Measurements from ENCODE around the gene KCNIP2.
A peak's percentile ranks its signal among the peaks of the same experiment; 100 is the strongest.

KCNIP2 gene

DNA sequence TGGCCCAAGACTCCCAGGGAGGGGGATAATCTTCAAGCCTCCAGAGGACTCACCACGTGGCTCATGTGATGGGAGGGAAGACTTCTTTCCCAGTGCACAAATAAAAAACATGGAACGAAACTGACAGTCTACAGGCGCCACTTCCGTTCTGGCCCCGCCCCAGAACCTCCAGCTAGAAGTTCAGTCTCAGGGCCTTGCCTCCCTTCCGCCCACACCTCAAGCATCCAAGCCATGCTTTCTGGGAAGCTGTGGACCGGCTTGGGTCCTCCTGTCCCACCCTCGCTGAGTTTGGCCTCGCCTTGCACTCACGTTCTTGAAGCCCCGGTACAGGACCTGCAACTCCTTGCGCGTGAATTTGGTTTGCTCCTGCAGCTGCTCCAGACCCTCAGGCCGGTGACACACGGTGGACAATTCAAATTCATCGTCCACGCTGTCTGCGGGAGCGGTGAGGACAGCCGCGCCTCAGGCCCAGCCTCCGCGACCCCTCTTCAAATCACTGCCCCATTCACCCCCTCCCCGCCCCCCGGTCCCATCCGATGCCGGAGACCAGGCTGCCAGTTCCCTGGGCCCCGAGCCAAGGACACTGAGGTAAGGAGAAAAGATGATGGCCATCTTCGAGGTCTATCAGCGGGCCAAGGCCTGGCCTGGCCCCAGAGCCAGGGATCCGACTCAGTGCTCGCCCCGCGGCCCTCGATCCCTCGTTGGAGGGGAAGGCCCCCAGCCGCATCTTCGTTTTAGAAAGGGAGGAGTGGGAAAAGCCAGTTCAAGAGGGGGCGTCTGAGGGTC is 14.6 kb downstream of the KCNIP2 start:
- in situ Hi-C loops (cut with MboI; ENCODE audit: low sequenced_read_pairs), result no loop called here
- H3K4me3 ChIP-seq, result no peak overlapping the region
- H3K9me3 ChIP-seq, result no peaks in the 10 kb centered on the region
- H3K4me1 ChIP-seq, result peaks cover 5% of the 10 kb centered on the region
- DNase-seq (ENCODE audit: low spot score in 2 of 2), result no peak
- no peaks in the 10 kb centered on the region for H3K27me3 ChIP-seq (ENCODE audit: low read depth)
- no peaks in the 10 kb centered on the region for H3K36me3 ChIP-seq (replicated peaks)

DNA sequence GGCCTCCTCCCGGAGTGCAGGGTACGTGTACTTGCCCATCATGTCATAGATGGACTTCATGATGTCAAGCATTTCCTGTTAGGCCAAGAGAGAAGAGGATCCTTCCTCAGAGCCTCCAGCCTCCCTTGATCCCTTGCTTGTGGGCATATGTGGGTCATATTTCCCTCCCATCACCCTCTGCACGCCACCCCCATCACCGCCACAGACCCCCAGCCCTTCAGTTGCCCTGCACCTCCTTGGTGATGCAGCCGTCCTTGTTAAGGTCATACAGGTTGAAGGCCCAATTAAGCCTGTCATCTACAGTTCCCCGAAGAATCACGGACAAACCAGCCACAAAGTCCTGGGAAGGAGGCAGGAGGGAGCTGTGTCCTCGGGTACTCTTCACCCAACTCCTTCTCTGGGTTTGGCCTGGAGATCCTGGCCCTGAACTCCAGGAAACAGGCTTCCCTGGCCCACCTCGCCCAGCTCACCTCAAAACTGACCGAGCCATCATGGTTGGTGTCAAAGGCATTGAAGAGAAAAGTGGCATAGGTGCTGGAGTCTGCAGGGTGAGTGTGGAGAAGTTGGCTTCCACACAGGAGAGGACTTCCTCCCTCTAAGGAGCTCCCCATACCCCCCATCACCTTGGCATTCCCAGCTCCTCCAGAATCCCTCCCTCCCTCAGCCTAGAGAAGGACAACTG is 15.5 kb downstream of the KCNIP2 start:
- no peak overlapping the region for H3K4me3 ChIP-seq
- in situ Hi-C loops (cut with MboI; ENCODE audit: low sequenced_read_pairs), result no loop called here
- H3K9me3 ChIP-seq, result no peaks in the 10 kb centered on the region
- H3K27me3 ChIP-seq (ENCODE audit: low read depth), result no peaks in the 10 kb centered on the region
- H3K4me1 ChIP-seq, result peaks cover 5% of the 10 kb centered on the region
- H3K36me3 ChIP-seq (replicated peaks), result no peaks in the 10 kb centered on the region
- no peak for DNase-seq (ENCODE audit: low spot score in 2 of 2)

DNA sequence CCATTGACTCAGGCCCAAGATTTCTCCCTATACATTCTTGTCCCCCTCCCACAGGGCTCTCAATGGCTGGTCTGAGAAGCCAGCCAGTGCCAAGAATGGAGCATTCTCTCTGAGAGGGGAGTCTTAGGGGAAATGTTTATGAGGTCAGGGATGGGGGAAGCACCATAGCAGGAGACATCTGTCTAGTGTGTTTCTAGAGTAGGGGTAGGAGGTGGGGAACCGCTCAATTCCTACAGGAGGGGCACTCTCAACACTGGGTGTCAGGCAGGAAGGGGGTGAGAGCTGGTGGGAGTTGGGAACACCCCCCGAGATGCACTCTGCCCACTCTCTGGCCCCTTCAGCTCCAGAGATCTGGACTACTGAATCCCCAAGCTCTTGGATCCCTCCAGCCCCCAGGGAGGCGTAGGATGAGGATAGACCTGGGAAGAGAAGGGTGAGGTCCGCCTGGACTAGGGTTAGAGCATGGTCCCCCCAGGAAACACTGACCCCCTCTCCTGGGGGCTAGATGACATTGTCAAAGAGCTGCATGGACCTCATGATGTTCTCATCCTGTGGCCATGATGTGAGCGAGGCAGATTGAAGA is 16.7 kb downstream of the KCNIP2 start:
- Histone ChIP-seq H3K9me3 (no peaks in the 10 kb centered on the region), H3K27me3 (ENCODE audit: low read depth) (no peaks in the 10 kb centered on the region), H3K36me3 (replicated peaks) (no peaks in the 10 kb centered on the region), H3K4me1 (peaks cover 5% of the 10 kb centered on the region), H3K4me3 (no peak overlapping the region)
- no peak for DNase-seq (ENCODE audit: low spot score in 2 of 2)
- in situ Hi-C loops (cut with MboI; ENCODE audit: low sequenced_read_pairs), result no loop called here

DNA sequence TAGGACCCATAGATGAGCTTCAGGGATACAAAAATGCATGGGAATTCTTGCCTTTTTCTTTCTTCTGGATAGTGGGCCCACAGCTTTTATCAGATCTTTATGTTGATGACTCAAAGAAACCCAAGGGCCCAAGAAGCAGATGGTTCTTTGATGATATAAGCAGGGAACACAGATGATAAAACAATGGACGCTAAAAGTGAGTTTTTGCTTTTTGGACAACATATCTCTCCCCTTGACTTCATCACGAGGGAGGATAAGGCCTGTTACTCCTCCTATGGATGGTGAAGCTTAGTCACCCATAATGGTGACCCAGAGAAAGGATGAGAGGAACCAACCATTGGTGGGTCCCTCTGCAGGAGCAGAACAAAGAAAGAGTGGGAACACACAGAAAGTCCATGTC is 18.9 kb downstream of the KCNIP2 start:
- Histone ChIP-seq H3K4me3 (no peak overlapping the region), H3K9me3 (no peaks in the 10 kb centered on the region), H3K36me3 (replicated peaks) (no peaks in the 10 kb centered on the region), H3K27me3 (ENCODE audit: low read depth) (no peaks in the 10 kb centered on the region), H3K4me1 (no peaks in the 10 kb centered on the region)
- no peak for DNase-seq (ENCODE audit: low spot score in 2 of 2)
- in situ Hi-C loops (cut with MboI; ENCODE audit: low sequenced_read_pairs), result no loop called here

DNA sequence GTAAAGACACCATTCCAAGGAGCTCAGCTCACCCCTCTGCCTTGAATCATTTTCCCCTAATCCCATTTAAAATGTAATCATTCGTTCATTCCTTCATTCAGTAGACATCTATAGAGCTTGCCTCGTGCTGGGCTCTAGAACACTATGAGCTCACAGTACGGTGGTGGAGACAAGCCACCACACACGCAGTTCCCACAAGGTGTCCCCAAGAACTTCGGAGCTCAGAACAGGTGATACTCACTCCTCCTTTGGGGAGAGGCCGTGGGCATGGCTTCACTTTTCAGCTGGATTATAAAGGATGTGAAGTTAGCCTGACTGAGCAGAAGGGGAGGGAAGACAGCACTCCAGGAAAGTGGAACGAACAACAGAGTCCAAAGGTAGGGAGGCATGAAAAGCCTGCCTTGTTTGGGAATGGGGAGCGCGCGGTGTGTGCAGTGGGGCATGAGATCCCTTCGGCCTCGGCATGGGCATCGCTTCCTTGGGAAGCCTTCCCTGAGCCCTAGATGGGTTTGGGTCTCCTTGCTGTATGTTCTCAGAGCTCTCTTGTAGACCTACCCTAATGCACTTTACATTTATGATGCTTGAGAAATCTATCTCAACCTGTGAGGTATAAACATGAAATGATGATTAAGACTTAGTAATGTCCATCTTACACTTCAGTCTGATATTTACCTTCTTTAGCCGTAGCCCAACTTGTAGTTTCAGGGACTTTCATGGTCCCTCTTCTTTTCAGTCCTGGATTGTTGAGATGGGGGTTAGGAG is 24.5 kb downstream of the KCNIP2 start:
- Histone ChIP-seq H3K9me3 (no peaks in the 10 kb centered on the region), H3K4me3 (peak overlapping the region; percentile 74), H3K36me3 (replicated peaks) (no peaks in the 10 kb centered on the region; the same call in 1 of the 2 replicates), H3K27me3 (ENCODE audit: low read depth) (no peaks in the 10 kb centered on the region), H3K4me1 (peaks cover 4% of the 10 kb centered on the region)
- DNase-seq (ENCODE audit: low spot score in 2 of 2), result no peak
- in situ Hi-C loops (cut with MboI; ENCODE audit: low sequenced_read_pairs), result no loop called here

DNA sequence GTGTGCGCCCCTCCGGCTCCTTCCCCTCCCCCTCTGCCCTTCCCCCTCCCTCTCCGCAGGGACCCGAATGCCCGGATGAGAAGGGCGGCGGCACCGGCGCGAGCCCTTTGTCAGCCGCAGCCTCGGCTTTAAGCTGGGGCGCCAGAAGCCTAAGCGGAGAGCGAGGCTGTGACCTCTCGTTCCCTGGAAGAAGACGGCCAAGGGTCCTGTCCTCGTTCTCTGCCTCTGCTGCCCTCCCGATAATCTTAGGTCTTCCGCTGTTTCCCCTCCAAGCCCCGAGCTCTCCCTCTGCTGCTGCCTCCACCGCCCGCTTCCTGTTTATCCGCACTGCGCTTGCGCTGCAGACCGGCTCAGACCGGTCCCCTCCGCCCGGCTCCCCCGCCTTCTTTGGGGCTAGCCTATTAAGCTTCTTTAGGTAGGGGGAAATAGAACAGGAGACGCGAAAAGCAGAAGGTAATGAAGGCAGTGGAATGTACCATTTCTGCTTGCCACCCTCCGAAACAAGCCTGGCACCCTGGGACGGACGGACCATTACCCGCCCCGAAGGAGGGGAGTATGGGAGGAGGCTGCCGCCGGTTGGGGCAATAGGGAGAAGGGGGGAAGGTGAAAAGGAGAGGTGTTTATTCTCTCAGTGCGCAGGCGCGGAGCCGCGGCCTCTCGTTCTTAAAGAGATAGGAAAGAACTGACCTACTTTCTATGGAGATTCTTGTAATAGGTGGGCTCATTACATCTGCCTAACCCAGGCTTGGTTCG is 25.3 kb downstream of the KCNIP2 start, which contains the start of gene OGA:
OGA (minus strand) TSS at position 326 of the 753 bp plus-strand sequence. CDS start 422 bp downstream, outside the sequence.
- in situ Hi-C loops (cut with MboI; ENCODE audit: low sequenced_read_pairs), result no loop called here
- H3K36me3 ChIP-seq (replicated peaks), result peaks cover 2% of the 10 kb centered on the region
- no peaks in the 10 kb centered on the region for H3K27me3 ChIP-seq (ENCODE audit: low read depth)
- no peaks in the 10 kb centered on the region for H3K9me3 ChIP-seq
- peaks cover 9% of the 10 kb centered on the region for H3K4me1 ChIP-seq
- H3K4me3 ChIP-seq, result peak within 1 kb of the TSS; percentile 74
- peak; percentile 99 for DNase-seq (ENCODE audit: low spot score in 2 of 2)

DNA sequence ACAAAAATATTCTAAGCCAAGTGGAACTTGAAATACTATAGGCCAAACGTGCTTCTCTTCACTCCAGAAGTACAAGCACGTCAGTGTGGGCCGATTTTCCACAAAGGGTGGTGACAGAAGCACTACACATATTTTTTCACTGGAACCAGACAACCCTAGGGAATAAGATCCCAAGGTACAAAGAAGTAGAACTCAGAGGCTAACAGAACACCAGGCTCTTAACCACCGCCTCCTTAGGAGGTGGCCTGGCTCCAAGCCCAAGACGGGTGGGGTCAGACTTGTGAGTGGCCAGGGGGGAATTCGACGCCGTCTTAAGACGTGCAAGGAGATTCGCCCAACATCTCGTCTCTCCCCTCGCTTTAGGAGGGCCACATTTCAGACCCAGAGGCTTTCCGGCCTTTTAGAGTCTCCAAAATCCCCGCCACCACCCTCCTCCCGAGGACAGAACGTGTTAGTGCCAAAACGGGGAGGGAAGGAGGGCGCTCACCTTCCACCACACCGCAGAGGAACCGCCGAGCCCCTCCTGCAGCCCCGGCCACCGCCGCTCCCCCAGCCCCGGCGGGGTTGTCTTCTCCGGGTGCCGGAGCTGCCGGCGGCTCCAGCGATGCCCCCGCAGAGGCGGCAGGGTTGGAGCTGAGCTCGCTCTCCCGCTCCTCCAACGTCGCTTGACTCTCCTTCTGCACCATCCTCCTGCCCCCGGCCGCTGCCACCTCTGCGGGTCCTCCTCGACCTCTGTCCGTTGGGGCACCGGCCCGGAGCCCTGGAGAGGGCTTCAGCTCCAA is 26.1 kb downstream of the KCNIP2 start:
- Histone ChIP-seq H3K27me3 (ENCODE audit: low read depth) (no peaks in the 10 kb centered on the region), H3K36me3 (replicated peaks) (peaks cover 9% of the 10 kb centered on the region), H3K4me1 (peaks cover 10% of the 10 kb centered on the region), H3K4me3 (peak overlapping the region; percentile 74), H3K9me3 (no peaks in the 10 kb centered on the region)
- DNase-seq (ENCODE audit: low spot score in 2 of 2), result peak; percentile 87 to 88
- in situ Hi-C loops (cut with MboI; ENCODE audit: low sequenced_read_pairs), result no loop called here

DNA sequence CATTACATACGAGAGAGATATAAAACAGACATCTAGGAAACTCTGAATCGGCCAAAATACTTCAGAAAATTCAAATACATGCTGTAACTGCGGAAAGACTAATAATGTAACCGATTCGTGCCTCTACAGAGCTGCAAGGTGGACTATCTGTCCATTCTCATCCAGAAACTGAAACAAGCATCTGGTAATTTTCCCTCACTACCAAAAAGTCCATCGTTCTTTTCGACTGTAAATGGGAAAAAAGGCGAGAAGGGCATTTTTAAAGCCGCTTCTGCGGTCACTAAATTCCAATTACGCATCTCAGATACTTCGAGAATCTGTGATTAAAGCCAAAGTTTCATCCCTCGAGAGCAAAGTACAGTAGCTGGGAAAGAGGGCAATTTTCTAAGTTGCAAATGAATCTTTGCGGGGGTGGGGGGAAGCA is 26.7 kb downstream of the KCNIP2 start:
- DNase-seq (ENCODE audit: low spot score in 2 of 2), result no peak
- Histone ChIP-seq H3K4me1 (peaks cover 10% of the 10 kb centered on the region), H3K9me3 (no peaks in the 10 kb centered on the region), H3K4me3 (peak overlapping the region; percentile 74), H3K36me3 (replicated peaks) (peaks cover 15% of the 10 kb centered on the region), H3K27me3 (ENCODE audit: low read depth) (no peaks in the 10 kb centered on the region)
- in situ Hi-C loops (cut with MboI; ENCODE audit: low sequenced_read_pairs), result no loop called here

DNA sequence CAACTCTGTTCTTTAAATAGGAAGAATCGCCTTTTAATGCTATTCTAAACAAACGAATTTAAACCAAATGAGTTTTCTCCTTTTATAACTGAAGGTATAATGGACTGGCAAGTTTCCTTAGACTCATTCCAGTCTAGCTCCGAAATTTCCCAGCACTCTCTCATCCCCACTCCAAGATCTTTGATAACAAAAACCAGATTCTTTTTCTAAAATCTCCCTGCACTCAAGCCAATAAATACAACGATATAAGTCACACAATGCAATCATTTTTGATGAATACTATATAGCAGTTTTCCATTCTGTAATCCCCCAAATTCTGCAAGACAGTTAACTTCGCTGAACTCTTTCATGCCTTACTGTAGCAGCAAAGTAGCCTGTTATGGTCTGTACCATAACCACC is 27.2 kb downstream of the KCNIP2 start:
- Histone ChIP-seq H3K27me3 (ENCODE audit: low read depth) (no peaks in the 10 kb centered on the region), H3K9me3 (no peaks in the 10 kb centered on the region), H3K4me1 (peaks cover 10% of the 10 kb centered on the region), H3K4me3 (peak overlapping the region; percentile 74), H3K36me3 (replicated peaks) (peaks cover 21% of the 10 kb centered on the region)
- DNase-seq (ENCODE audit: low spot score in 2 of 2), result no peak
- in situ Hi-C loops (cut with MboI; ENCODE audit: low sequenced_read_pairs), result no loop called here

DNA sequence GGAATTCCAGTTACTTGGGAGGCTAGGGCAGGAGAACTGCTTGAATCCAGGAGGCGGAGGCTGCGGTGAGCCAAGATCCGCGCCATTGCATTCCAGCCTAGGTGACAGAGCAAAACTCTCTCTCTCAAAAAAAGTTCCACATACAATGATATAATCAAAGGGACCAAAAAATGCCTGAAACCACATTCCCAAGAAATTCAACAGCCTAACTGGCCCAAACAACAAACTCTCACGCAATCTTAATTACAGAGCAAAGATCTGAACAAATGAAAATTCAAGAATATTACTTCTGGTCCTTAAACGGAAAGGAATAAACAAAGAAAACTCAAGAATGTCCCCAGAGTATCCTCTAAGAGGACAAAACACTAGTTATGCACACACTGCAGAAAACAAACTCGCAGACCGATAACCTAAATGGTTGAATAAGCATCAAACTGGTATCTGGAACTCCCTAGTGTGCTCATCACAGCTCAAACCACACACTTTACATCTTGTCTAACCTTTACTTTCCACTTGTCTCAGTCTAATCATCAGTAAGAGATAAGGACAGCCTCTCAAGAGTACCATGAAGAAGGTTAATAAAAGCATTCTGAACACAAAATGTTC is 29.0 kb downstream of the KCNIP2 start:
- in situ Hi-C loops (cut with MboI; ENCODE audit: low sequenced_read_pairs), result no loop called here
- peaks cover 36% of the 10 kb centered on the region for H3K36me3 ChIP-seq (replicated peaks)
- H3K4me3 ChIP-seq, result peak overlapping the region; percentile 74
- H3K27me3 ChIP-seq (ENCODE audit: low read depth), result no peaks in the 10 kb centered on the region
- no peak for DNase-seq (ENCODE audit: low spot score in 2 of 2)
- peaks cover 10% of the 10 kb centered on the region for H3K4me1 ChIP-seq
- H3K9me3 ChIP-seq, result no peaks in the 10 kb centered on the region

DNA sequence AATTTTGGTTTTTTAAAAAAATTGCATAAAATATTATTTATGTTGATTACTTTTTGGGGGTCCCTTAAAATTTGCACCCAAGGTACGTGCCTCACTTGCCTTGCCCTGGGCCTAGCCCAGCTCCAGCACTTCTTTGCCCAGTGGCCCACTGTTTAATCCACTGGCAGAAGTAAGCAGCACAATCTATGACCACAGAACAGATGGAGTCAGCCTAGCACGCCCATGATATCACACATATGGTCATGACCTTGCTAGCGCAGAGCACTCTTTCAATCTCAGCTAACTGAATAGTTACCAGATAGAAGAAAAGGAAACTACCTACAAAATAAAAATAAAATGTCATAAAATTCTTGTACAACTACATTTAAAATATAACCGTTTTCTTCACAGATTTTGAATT is 31.0 kb downstream of the KCNIP2 start:
- H3K4me1 ChIP-seq, result peaks cover 10% of the 10 kb centered on the region

DNA sequence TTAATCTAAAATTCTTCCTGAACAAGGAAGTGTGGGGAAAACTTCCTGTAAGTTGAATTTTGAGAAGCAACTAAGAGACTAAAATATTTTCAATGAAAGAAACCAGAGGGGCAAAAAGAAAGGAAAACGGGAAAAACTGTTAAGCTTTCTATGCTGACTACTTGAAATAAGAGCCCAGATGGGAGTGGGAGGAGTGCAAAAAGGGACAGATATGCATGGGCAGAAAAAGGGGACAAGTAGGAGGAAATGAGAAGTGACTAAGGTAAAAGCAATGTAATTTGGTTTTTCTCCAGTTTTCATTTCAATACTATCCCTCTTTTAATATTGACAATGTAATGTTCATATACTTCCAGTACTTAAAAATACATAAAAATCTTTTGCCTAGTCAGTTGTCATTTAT is 36.4 kb downstream of the KCNIP2 start:
- Histone ChIP-seq H3K4me3 (no peak overlapping the region), H3K36me3 (replicated peaks) (peaks cover 92% of the 10 kb centered on the region), H3K27me3 (ENCODE audit: low read depth) (no peaks in the 10 kb centered on the region), H3K4me1 (no peaks in the 10 kb centered on the region), H3K9me3 (no peaks in the 10 kb centered on the region)
- in situ Hi-C loops (cut with MboI; ENCODE audit: low sequenced_read_pairs), result no loop called here
- DNase-seq (ENCODE audit: low spot score in 2 of 2), result no peak

More for the DNA sequence above, 31.0 kb downstream of the KCNIP2 start:
- DNase-seq (ENCODE audit: low spot score in 2 of 2), result no peak
- no peaks in the 10 kb centered on the region for H3K27me3 ChIP-seq (ENCODE audit: low read depth)
- H3K9me3 ChIP-seq, result no peaks in the 10 kb centered on the region
- H3K4me3 ChIP-seq, result no peak overlapping the region
- in situ Hi-C loops (cut with MboI; ENCODE audit: low sequenced_read_pairs), result no loop called here
- H3K36me3 ChIP-seq (replicated peaks), result peaks cover 54% of the 10 kb centered on the region

Measured in HAP-1 (cell line).